H9 (cell line): ENCODE measurements around the gene PELI2. TPM values are rescaled to one million over a fixed set of nuclear protein-coding genes. Genes with fewer than 3 reads are reported as not detected.

Experiments
- DNase-seq: peaks from one replicate; pipeline ENCODE4 v3.0.0-alpha.2; 2017
- H2AFZ ChIP-seq: one replicate; pipeline ENCODE4 v1.6.1; 2013; ENCODE audit warnings: mild to moderate bottlenecking, low read length, control low read depth, moderate library complexity
- H2AK5ac ChIP-seq: 2 replicates; pipeline ENCODE4 v1.6.1; 2013; ENCODE audit warnings: low read length, control low read depth, mixed read lengths; ENCODE audit not compliant: insufficient read length
- H2BK120ac ChIP-seq: one replicate; pipeline ENCODE4 v1.6.1; 2013; ENCODE audit warnings: low read depth, mild to moderate bottlenecking, low read length, control low read depth, inconsistent platforms; ENCODE audit not compliant: poor library complexity, severe bottlenecking
- H2BK12ac ChIP-seq: 2 replicates; pipeline ENCODE4 v1.6.1; 2013; ENCODE audit warnings: low read length, control low read depth, mixed read lengths, low read depth; ENCODE audit not compliant: insufficient read length
- H2BK15ac ChIP-seq: 2 replicates; pipeline ENCODE4 v1.6.1; 2013; ENCODE audit warnings: low read depth, low read length, control low read depth
- H2BK20ac ChIP-seq: one replicate; pipeline ENCODE4 v1.6.1; 2013; ENCODE audit warnings: low read depth, mild to moderate bottlenecking, low read length, control low read depth, inconsistent platforms; ENCODE audit not compliant: poor library complexity, severe bottlenecking
- H2BK5ac ChIP-seq: 2 replicates; pipeline ENCODE4 v1.6.1; 2013; ENCODE audit warnings: low read length, control low read depth, mixed read lengths; ENCODE audit not compliant: insufficient read length
- H3K14ac ChIP-seq: 2 replicates; pipeline ENCODE4 v1.6.1; 2013; ENCODE audit warnings: low read length, control low read depth; ENCODE audit not compliant: insufficient read depth
- H3K18ac ChIP-seq: 2 replicates; pipeline ENCODE4 v1.6.1; 2013; ENCODE audit warnings: low read depth, mild to moderate bottlenecking, mixed read lengths, low read length, control low read depth; ENCODE audit not compliant: insufficient read length
- H3K23ac ChIP-seq: 2 replicates; pipeline ENCODE4 v1.6.1; 2013; ENCODE audit warnings: low read length, control low read depth, mixed read lengths, low read depth; ENCODE audit not compliant: insufficient read length
- H3K23me2 ChIP-seq: 2 replicates; pipeline ENCODE4 v1.6.1; 2013; ENCODE audit warnings: low read depth, mild to moderate bottlenecking, mixed read lengths, low read length, control low read depth; ENCODE audit not compliant: insufficient read length, poor library complexity, severe bottlenecking
- H3K27ac ChIP-seq: 2 replicates; pipeline ENCODE4 v1.5.1; 2013; ENCODE audit warnings: low read length, control low read depth, mixed read lengths, low read depth; ENCODE audit not compliant: insufficient read length
- H3K27me3 ChIP-seq: 2 replicates; pipeline ENCODE4 v1.6.1; 2013; ENCODE audit warnings: low read length, control low read depth, inconsistent platforms; ENCODE audit not compliant: insufficient read depth
- H3K4ac ChIP-seq: 2 replicates; pipeline ENCODE4 v1.6.1; 2013; ENCODE audit warnings: low read depth, mild to moderate bottlenecking, control low read depth, inconsistent platforms, low read length, moderate library complexity
- H3K4me1 ChIP-seq: 2 replicates; pipeline ENCODE4 v1.6.1; 2013; ENCODE audit warnings: low read length, control low read depth, inconsistent platforms; ENCODE audit not compliant: insufficient read depth
- H3K4me2 ChIP-seq: 2 replicates; pipeline ENCODE4 v1.6.1; 2013; ENCODE audit warnings: low read length, control low read depth, mixed read lengths; ENCODE audit not compliant: insufficient read length, insufficient read depth
- H3K56ac ChIP-seq: 2 replicates; pipeline ENCODE4 v1.6.1; 2013; ENCODE audit warnings: low read depth, mild to moderate bottlenecking, mixed read lengths, low read length, control low read depth; ENCODE audit not compliant: insufficient read length
- H3K79me1 ChIP-seq: 2 replicates; pipeline ENCODE4 v1.6.1; 2013; ENCODE audit warnings: low read depth, mild to moderate bottlenecking, moderate library complexity, low read length, control low read depth, inconsistent platforms; ENCODE audit not compliant: insufficient read depth, poor library complexity, severe bottlenecking
- H3K79me2 ChIP-seq: 2 replicates; pipeline ENCODE4 v1.6.1; 2013; ENCODE audit warnings: low read length, control low read depth, inconsistent platforms; ENCODE audit not compliant: insufficient read depth
- H3K9ac ChIP-seq: 2 replicates; pipeline ENCODE4 v1.6.1; 2013; ENCODE audit warnings: low read length, control low read depth, mixed read lengths; ENCODE audit not compliant: insufficient read length; ENCODE audit errors: extremely low read depth
- H3K9me3 ChIP-seq: one replicate; pipeline ENCODE4 v1.6.1; 2013; ENCODE audit warnings: low read depth, low read length, inconsistent platforms; ENCODE audit not compliant: control insufficient read depth
- H3T11ph ChIP-seq: one replicate; pipeline ENCODE4 v1.6.1; 2013; ENCODE audit warnings: mild to moderate bottlenecking, low read length, control low read depth, inconsistent platforms
- H4K20me1 ChIP-seq: one replicate; pipeline ENCODE4 v1.6.1; 2013; ENCODE audit not compliant: control insufficient read depth, insufficient read length, insufficient read depth
- H4K5ac ChIP-seq: 2 replicates; pipeline ENCODE4 v1.6.1; 2013; ENCODE audit warnings: low read depth, mild to moderate bottlenecking, mixed read lengths, low read length, control low read depth; ENCODE audit not compliant: insufficient read length
- H4K8ac ChIP-seq: replicated peaks from 2 replicates; pipeline ENCODE4 v1.6.1; 2013; ENCODE audit warnings: low read length, control low read depth, mixed read lengths, low read depth; ENCODE audit not compliant: insufficient read length
- H4K91ac ChIP-seq: 2 replicates; pipeline ENCODE4 v1.6.1; 2013; ENCODE audit warnings: low read depth, mild to moderate bottlenecking, moderate library complexity, mixed read lengths, low read length, control low read depth; ENCODE audit not compliant: insufficient read length
- H3K27ac Mint-ChIP-seq, 3 experiments: 2 replicates in 2 of 3; 3 replicates in 1 of 3; pipeline ENCODE4 v1.8.0; 2020 to 2021; ENCODE audit warnings: mixed read lengths in 3 of 3, mild to moderate bottlenecking in 1 of 3, moderate library complexity in 1 of 3
- H3K27me3 Mint-ChIP-seq: 2 replicates; pipeline ENCODE4 v1.8.0; 2021; ENCODE audit warnings: low read depth, mild to moderate bottlenecking, moderate library complexity, mixed read lengths
- H3K36me3 Mint-ChIP-seq, 3 experiments: 2 replicates in 2 of 3; 3 replicates in 1 of 3; pipeline ENCODE4 v1.8.0; 2020 to 2021; ENCODE audit warnings: low read depth in 3 of 3, mixed read lengths in 3 of 3; ENCODE audit not compliant: insufficient read depth in 1 of 3
- H3K4me1 Mint-ChIP-seq, 2 experiments: 2 replicates each; pipeline ENCODE4 v1.8.0; 2020; ENCODE audit warnings: mixed read lengths in 2 of 2
- H3K4me3 Mint-ChIP-seq, 2 experiments: 2 replicates in 1 of 2; 3 replicates in 1 of 2; pipeline ENCODE4 v1.8.0; 2020 to 2021; ENCODE audit warnings: mild to moderate bottlenecking in 2 of 2, mixed read lengths in 2 of 2, moderate library complexity in 1 of 2
- H3K9me3 Mint-ChIP-seq, 2 experiments: 2 replicates in 1 of 2; 3 replicates in 1 of 2; pipeline ENCODE4 v1.8.0; 2020; ENCODE audit warnings: mild to moderate bottlenecking in 2 of 2, mixed read lengths in 2 of 2, moderate library complexity in 1 of 2
- CTCF ChIP-seq: fragments of 200-600 bp; sonication (generic); conservative IDR thresholded peaks from 3 replicates; pipeline ENCODE4 v1.8.0; 2021; ENCODE audit warnings: antibody characterized with exemption, mild to moderate bottlenecking
- WGBS: extraction: QIAGEN DNeasy Blood & Tissue Kit; methylation state at CpG from one replicate; pipeline ENCODE4 v1.1.7; 2013; ENCODE audit warnings: missing lambda C conversion rate, low lambda C conversion rate, mixed read lengths; ENCODE audit not compliant: insufficient read length; ENCODE audit errors: extremely low coverage; 5-methylcytosine and 5-hydroxymethylcytosine counted together
- total RNA-seq: library from RNA; stranded (reverse); gene quantifications from 2 replicates; pipeline ENCODE4 v1.2.1, GENCODE V29; 2021

PELI2 gene
- total RNA-seq, 1 experiment from 2014 or later = 18.0 TPM

DNA sequence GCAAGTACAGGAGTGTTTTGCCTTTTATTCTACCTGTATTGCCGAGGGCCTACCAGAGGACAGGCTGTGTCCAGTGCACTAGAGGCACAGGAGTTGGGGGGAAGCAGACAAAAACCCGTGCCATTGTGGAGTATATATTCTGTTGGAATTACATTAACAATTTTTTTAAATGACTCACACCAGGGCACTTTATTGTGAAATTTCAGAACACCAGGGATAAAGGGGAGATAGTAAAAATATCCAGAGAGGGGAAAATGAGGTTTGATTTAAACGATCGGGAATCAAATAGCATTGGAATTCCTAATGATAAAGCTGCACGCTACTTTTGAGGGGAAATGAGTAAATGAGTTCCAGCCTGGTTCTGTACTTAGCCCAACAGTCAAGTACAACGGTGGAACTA, 123.2 kb downstream of the PELI2 start:
- no peaks in the 10 kb centered on the region for H3K9me3 ChIP-seq
- no peak for TF ChIP-seq CTCF
- H2BK15ac ChIP-seq = no peak overlapping the region
- no peak overlapping the region for H4K8ac ChIP-seq
- no peak overlapping the region for H3K56ac ChIP-seq
- no peaks in the 10 kb centered on the region for H3K79me2 ChIP-seq
- no peak overlapping the region for H2BK20ac ChIP-seq
- no peak overlapping the region for H2AFZ ChIP-seq
- no peak overlapping the region for H4K91ac ChIP-seq
- Mint-ChIP-seq H3K4me1 (peaks cover 2 to 9% of the 10 kb centered on the region in 2 experiments; a peak in 2 of 4 replicates), H3K4me3 (no peak overlapping the region), H3K27me3 (no peaks in the 10 kb centered on the region), H3K9me3 (no peaks in the 10 kb centered on the region), H3K27ac (no peak overlapping the region; a peak in 1 of 7 replicates), H3K36me3 (no peaks in the 10 kb centered on the region)
- H4K20me1 ChIP-seq = no peaks in the 10 kb centered on the region
- H3K9ac ChIP-seq = no peak overlapping the region
- H3K79me1 ChIP-seq = no peaks in the 10 kb centered on the region
- no peak for DNase-seq
- no peaks in the 10 kb centered on the region for H3K27me3 ChIP-seq
- H3T11ph ChIP-seq = no peak overlapping the region
- H3K23me2 ChIP-seq = no peaks in the 10 kb centered on the region
- WGBS = no CpG with 5 or more reads among the region's 6 CpGs
- no peak overlapping the region for H3K27ac ChIP-seq
- H3K4ac ChIP-seq = no peak overlapping the region
- no peak overlapping the region for H4K5ac ChIP-seq
- no peak overlapping the region for H3K14ac ChIP-seq
- no peak overlapping the region for H2BK5ac ChIP-seq
- no peak overlapping the region for H2BK120ac ChIP-seq
- H3K23ac ChIP-seq = no peak overlapping the region
- no peaks in the 10 kb centered on the region for H3K4me1 ChIP-seq
- H2AK5ac ChIP-seq = no peak overlapping the region
- H3K18ac ChIP-seq = no peak overlapping the region
- H2BK12ac ChIP-seq = no peak overlapping the region
- no peak overlapping the region for H3K4me2 ChIP-seq
